K562 (cell line): Measurements from ENCODE around the gene CSTA. TPM values are rescaled to one million over a fixed set of nuclear protein-coding genes. Genes with fewer than 3 reads are reported as not detected.

Experiments used
- ATAC-seq: fragments of 200-7000 bp; cut with Tn5 transposase; 3 replicates; pipeline ENCODE4 v1.9.1; 2020; ENCODE audit warnings: moderate library complexity
- BruUV-seq: library from RNA; stranded (reverse); fragments of 400-500 nt; replicated peaks from 2 replicates; lab custom pipeline; 2021; lab: Mats Ljungman, UMichigan
- CTCF ChIA-PET: fragments of 300-600 bp; formaldehyde crosslinking; extraction: SDS; loops from one replicate; lab custom pipeline; 2021; ENCODE audit warnings: low intra/inter-chr PET ratio; lab: Yijun Ruan, JAX
- POLR2A ChIA-PET: fragments of 300-600, 350-650 bp; sonication (Branson Sonifier 250); formaldehyde crosslinking; extraction: SDS; loops from one replicate; lab custom pipeline; 2021; ENCODE audit warnings: antibody characterized with exemption, inconsistent platforms; lab: Yijun Ruan, JAX
- DNase-seq, 4 experiments: peaks; one replicate each; pipeline versions ENCODE4 v3.0.0 to v3.0.0-alpha.2; 2011 to 2018; ENCODE audit warnings: low spot score in 3 of 4, mixed read lengths in 3 of 4; ENCODE audit errors: extremely low read depth in 1 of 4
- FAIRE-seq: peaks from 2 replicates; lab custom pipeline; 2011; peaks lifted over from hg19 to GRCh38; lab: Jason Lieb, UNC
- H2AFZ ChIP-seq: 2 replicates; pipeline ENCODE4 v1.6.0; 2011; ENCODE audit warnings: low read depth, low read length, control low read depth, inconsistent platforms
- H3K27ac ChIP-seq: fragments of 200-600 bp; 3 replicates; pipeline ENCODE4 v1.8.0; 2011; ENCODE audit warnings: low read depth, mild to moderate bottlenecking, control low read depth, inconsistent platforms, low read length, moderate library complexity, mixed read lengths; ENCODE audit errors: extremely low read depth
- H3K27me3 ChIP-seq, 2 experiments: fragments of 300-600 bp in 1 of 2; 2 replicates in 1 of 2; 3 replicates in 1 of 2; pipeline versions ENCODE4 v1.6.0 to v1.8.0; 2011; ENCODE audit warnings: inconsistent platforms in 2 of 2, low read length in 2 of 2, mild to moderate bottlenecking in 1 of 2, mixed read lengths in 1 of 2, moderate library complexity in 1 of 2; ENCODE audit not compliant: control insufficient read depth in 2 of 2, insufficient read depth in 2 of 2
- H3K36me3 ChIP-seq: fragments of 300-600 bp; 3 replicates; pipeline ENCODE4 v1.8.0; 2011; ENCODE audit warnings: mild to moderate bottlenecking, low read length, inconsistent platforms; ENCODE audit not compliant: control insufficient read depth, insufficient read depth
- H3K4me1 ChIP-seq, 2 experiments: fragments of 200-600 bp in 1 of 2; replicated peaks in 1 of 2; 2 replicates in 1 of 2; 3 replicates in 1 of 2; pipeline versions ENCODE4 v1.5.1 to v1.8.0; 2011; ENCODE audit warnings: inconsistent platforms in 2 of 2, low read length in 2 of 2, mild to moderate bottlenecking in 1 of 2, mixed read lengths in 1 of 2, moderate library complexity in 1 of 2; ENCODE audit not compliant: control insufficient read depth in 2 of 2, insufficient read depth in 2 of 2
- H3K4me2 ChIP-seq: 2 replicates; pipeline ENCODE4 v1.6.1; 2011; ENCODE audit warnings: low read length, control low read depth, inconsistent platforms, mixed read lengths; ENCODE audit not compliant: insufficient read depth
- H3K4me3 ChIP-seq: fragments of 200-600 bp; sonication (generic), shearing (Covaris generic); 2 replicates; pipeline ENCODE4 v1.5.1; 2016; ENCODE audit warnings: control low read depth, inconsistent platforms
- H3K79me2 ChIP-seq: fragments of 200-600 bp; 3 replicates; pipeline ENCODE4 v1.8.0; 2011; ENCODE audit warnings: low read length, inconsistent platforms; ENCODE audit not compliant: control insufficient read depth, insufficient read depth
- H3K9ac ChIP-seq, 2 experiments: 2 replicates each; pipeline versions ENCODE4 v1.6.0 to v1.6.1; 2011; ENCODE audit warnings: low read depth in 2 of 2, low read length in 2 of 2, control low read depth in 1 of 2, inconsistent platforms in 1 of 2, mild to moderate bottlenecking in 1 of 2, mixed read lengths in 1 of 2; ENCODE audit not compliant: insufficient read depth in 1 of 2
- H3K9me1 ChIP-seq: one replicate; pipeline ENCODE4 v1.6.0; 2011; ENCODE audit warnings: inconsistent platforms, mild to moderate bottlenecking, low read length, moderate library complexity; ENCODE audit not compliant: control insufficient read depth, insufficient read depth
- H3K9me3 ChIP-seq: replicated peaks from 2 replicates; pipeline ENCODE4 v1.5.1; 2011; ENCODE audit warnings: low read depth, low read length, inconsistent platforms; ENCODE audit not compliant: control insufficient read depth, insufficient read depth
- H4K20me1 ChIP-seq: replicated peaks from 2 replicates; pipeline ENCODE4 v1.6.1; 2011; ENCODE audit warnings: low read length, inconsistent platforms, mixed read lengths; ENCODE audit not compliant: control insufficient read depth, insufficient read depth
- E2F8 ChIP-seq: fragments of 450-650 bp; IDR thresholded peaks from 2 replicates; pipeline ENCODE4 v1.7.1; 2018; ENCODE audit warnings: mild to moderate bottlenecking, low read depth; ENCODE audit not compliant: partially characterized antibody
- GTF2E2 ChIP-seq: fragments of 200-800 bp; sonication (Bioruptor generic); IDR thresholded peaks from 2 replicates; pipeline ENCODE4 v1.6.1; 2016; ENCODE audit warnings: missing genetic modification characterization, missing compliant biosample characterization
- MXI1 ChIP-seq: IDR thresholded peaks from 2 replicates; pipeline ENCODE4 v1.6.1; 2011; ENCODE audit warnings: low read depth, mild to moderate bottlenecking, improper control_type of control experiment, low read length
- SRSF9 ChIP-seq: fragments of 200-400 bp; formaldehyde crosslinking; IDR thresholded peaks from 2 replicates; pipeline ENCODE4 v1.6.1; 2017; ENCODE audit warnings: low read depth, low read length, borderline replicate concordance
- TEAD2 ChIP-seq: fragments of 450-650 bp; IDR thresholded peaks from 2 replicates; pipeline ENCODE4 v1.6.1; 2016; ENCODE audit warnings: missing genetic modification characterization, control low read depth, missing compliant biosample characterization
- THRAP3 ChIP-seq: fragments of 450-650 bp; IDR thresholded peaks from 2 replicates; pipeline ENCODE4 v1.6.1; 2016; ENCODE audit warnings: mild to moderate bottlenecking, inconsistent platforms, borderline replicate concordance
- ZNF23 ChIP-seq: fragments of 250-450 bp; sonication (Bioruptor Pico); IDR thresholded peaks from 2 replicates; pipeline ENCODE4 v1.4.0; 2020; ENCODE audit warnings: mild to moderate bottlenecking
- ZZZ3 ChIP-seq: fragments of 450-650 bp; IDR thresholded peaks from 2 replicates; pipeline ENCODE4 v1.6.1; 2016; ENCODE audit warnings: antibody characterized with exemption, mild to moderate bottlenecking, moderate library complexity
- WGBS: fragments of 100-300 bp; shearing (Covaris generic); methylation state at CpG from one replicate; pipeline ENCODE4 v1.1.6; 2016; ENCODE audit warnings: low coverage, mixed read lengths; ENCODE audit not compliant: insufficient coverage; ENCODE audit errors: missing lambda C conversion rate; 5-methylcytosine and 5-hydroxymethylcytosine counted together
- in situ Hi-C: fragments of 300-500 bp; cut with MboI; formaldehyde crosslinking; loops from 4 replicates; pipeline ENCODE4 v1.15.0; 2018; ENCODE audit warnings: inconsistent platforms, mixed read lengths
- intact Hi-C: fragments of 100-400 bp; cut with micrococcal nuclease; formaldehyde crosslinking; loops from 2 replicates; pipeline ENCODE4 v1.14.2; 2022
- polyA plus RNA-seq, 8 experiments: library from polyadenylated mRNA; depleted of rRNA in 4 of 8; stranded (reverse) in 5 of 8; unstranded in 3 of 8; fragments of >200 nt; fragmentation: Nextera tagmentation in 2 of 8; fragmentation: Illumina TruSeq in 1 of 8; extraction: Ambion mirVana in 2 of 8; extraction: Trizol in 1 of 8; gene quantifications; 2 replicates each; pipeline versions ENCODE4 v1.2.1 to v1.2.3, GENCODE V29; 2011 to 2014; ENCODE audit warnings: inconsistent platforms in 1 of 8, missing spikeins in 1 of 8
- total RNA-seq, 7 experiments: library from RNA; depleted of rRNA in 6 of 7; stranded (reverse); fragments of >200 nt in 6 of 7; fragmentation: Illumina TruSeq in 2 of 7; extraction: Trizol in 2 of 7; gene quantifications; 2 replicates each; pipeline versions ENCODE4 v1.2.1 to v1.2.3, GENCODE V29; 2011 to 2021; ENCODE audit warnings: low replicate concordance in 1 of 7
- TF ChIP-seq, protein P1 (sequence below): fragments of 250-450 bp; sonication (Bioruptor Pico); IDR thresholded peaks from 2 replicates; pipeline ENCODE4 v1.6.1; 2021; ENCODE audit warnings: mild to moderate bottlenecking
- TF ChIP-seq, protein P2 (sequence below): sonication (generic); formaldehyde crosslinking; IDR thresholded peaks from 2 replicates; pipeline ENCODE4 v1.8.0; 2023; ENCODE audit warnings: mild to moderate bottlenecking, missing genetic modification reagents
- TF ChIP-seq, protein P3 (sequence below): fragments of 250-450 bp; sonication (Bioruptor Pico); IDR thresholded peaks from 2 replicates; pipeline ENCODE4 v1.8.0; 2022; ENCODE audit warnings: moderate library complexity, mild to moderate bottlenecking, inconsistent platforms

Gene CSTA
- total and polyA plus RNA-seq, 9 of the 15 experiments (the other 6 are each of a cell fraction or from before 2014, with no cell fraction given) = 0.11 to 3.1 (median 1.1) TPM

GRCh38 chr3:122294359-122294758, 30.7 kb upstream of the CSTA start (continued):
- TF ChIP-seq, protein P1, sequence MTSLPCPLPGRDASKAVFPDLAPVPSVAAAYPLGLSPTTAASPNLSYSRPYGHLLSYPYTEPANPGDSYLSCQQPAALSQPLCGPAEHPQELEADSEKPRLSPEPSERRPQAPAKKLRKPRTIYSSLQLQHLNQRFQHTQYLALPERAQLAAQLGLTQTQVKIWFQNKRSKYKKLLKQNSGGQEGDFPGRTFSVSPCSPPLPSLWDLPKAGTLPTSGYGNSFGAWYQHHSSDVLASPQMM (CRISPR knock-in tag) = no peak
- no peak for TF ChIP-seq ZNF23 (CRISPR knock-in tag)
- TF ChIP-seq, protein P2, sequence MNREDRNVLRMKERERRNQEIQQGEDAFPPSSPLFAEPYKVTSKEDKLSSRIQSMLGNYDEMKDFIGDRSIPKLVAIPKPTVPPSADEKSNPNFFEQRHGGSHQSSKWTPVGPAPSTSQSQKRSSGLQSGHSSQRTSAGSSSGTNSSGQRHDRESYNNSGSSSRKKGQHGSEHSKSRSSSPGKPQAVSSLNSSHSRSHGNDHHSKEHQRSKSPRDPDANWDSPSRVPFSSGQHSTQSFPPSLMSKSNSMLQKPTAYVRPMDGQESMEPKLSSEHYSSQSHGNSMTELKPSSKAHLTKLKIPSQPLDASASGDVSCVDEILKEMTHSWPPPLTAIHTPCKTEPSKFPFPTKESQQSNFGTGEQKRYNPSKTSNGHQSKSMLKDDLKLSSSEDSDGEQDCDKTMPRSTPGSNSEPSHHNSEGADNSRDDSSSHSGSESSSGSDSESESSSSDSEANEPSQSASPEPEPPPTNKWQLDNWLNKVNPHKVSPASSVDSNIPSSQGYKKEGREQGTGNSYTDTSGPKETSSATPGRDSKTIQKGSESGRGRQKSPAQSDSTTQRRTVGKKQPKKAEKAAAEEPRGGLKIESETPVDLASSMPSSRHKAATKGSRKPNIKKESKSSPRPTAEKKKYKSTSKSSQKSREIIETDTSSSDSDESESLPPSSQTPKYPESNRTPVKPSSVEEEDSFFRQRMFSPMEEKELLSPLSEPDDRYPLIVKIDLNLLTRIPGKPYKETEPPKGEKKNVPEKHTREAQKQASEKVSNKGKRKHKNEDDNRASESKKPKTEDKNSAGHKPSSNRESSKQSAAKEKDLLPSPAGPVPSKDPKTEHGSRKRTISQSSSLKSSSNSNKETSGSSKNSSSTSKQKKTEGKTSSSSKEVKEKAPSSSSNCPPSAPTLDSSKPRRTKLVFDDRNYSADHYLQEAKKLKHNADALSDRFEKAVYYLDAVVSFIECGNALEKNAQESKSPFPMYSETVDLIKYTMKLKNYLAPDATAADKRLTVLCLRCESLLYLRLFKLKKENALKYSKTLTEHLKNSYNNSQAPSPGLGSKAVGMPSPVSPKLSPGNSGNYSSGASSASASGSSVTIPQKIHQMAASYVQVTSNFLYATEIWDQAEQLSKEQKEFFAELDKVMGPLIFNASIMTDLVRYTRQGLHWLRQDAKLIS (CRISPR knock-in tag) = no peak

DNA sequence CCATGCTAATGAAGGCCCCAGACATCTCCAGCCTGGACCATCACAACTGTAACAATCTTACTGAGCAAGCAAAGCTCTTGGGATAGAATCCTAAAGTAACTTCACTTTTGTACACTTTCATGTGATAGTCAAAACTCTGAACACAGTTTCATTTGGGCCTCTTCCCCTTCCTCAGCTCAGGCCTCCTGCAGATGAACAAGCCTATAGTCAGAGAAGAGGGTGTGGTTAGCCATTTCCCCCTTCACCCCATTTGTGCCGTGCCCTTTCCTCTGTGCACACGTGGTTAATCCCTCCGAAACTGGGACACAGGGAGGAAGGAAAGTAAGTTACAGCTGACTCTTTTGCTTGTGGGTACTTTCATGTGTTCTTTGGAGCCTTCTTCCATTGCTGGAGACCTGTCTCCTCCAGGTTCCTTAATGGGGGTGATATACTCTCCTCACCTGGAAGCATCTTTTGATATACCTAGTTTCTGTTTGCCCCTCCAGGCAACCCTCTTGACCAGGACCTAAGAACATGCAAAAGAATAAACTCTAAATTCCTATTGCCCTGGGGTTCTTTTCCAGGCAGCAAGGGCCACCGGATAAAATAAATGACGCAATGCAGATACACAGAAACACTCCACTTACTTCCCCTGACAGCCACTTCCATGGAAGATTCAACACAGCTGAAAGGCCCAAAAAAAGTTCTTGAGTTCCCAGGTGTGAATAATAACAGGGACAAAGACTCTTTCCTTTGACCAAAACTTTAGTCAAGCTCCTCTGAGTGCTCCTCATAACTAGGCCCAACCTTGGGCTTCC, 29.6 kb upstream of the CSTA start:
- Histone ChIP-seq H3K4me2 (no peak overlapping the region), H3K79me2 (no peaks in the 10 kb centered on the region), H3K4me3 (no peak overlapping the region), H3K9me1 (no peaks in the 10 kb centered on the region), H3K4me1 (no peaks in the 10 kb centered on the region), H3K36me3 (no peaks in the 10 kb centered on the region), H4K20me1 (no peaks in the 10 kb centered on the region), H2AFZ (no peak overlapping the region), H3K27ac (no peak overlapping the region; the same call in 2 of the 3 replicates), H3K9ac (no peak overlapping the region), H3K9me3 (no peaks in the 10 kb centered on the region), H3K27me3 (no peaks in the 10 kb centered on the region; a peak in 1 of 5 replicates)
- DNase-seq = no peak
- POLR2A ChIA-PET = no interaction called here
- BruUV-seq = no TSS peak
- 16% methylated on average over 5 of the region's 5 CpGs for WGBS
- no peak for FAIRE-seq
- CTCF ChIA-PET = no interaction called here
- intact Hi-C loops = no loop called here
- no peak for ATAC-seq
- in situ Hi-C loops = no loop called here
- no peak for TF ChIP-seq THRAP3
- TF ChIP-seq, protein P3, sequence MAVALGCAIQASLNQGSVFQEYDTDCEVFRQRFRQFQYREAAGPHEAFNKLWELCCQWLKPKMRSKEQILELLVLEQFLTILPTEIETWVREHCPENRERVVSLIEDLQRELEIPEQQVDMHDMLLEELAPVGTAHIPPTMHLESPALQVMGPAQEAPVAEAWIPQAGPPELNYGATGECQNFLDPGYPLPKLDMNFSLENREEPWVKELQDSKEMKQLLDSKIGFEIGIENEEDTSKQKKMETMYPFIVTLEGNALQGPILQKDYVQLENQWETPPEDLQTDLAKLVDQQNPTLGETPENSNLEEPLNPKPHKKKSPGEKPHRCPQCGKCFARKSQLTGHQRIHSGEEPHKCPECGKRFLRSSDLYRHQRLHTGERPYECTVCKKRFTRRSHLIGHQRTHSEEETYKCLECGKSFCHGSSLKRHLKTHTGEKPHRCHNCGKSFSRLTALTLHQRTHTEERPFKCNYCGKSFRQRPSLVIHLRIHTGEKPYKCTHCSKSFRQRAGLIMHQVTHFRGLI (CRISPR knock-in tag) = no peak
- TF ChIP-seq ZZZ3 = no peak
- no peak for TF ChIP-seq MXI1
- no peak for TF ChIP-seq TEAD2 (tag)
- TF ChIP-seq E2F8 = no peak
- no peak for TF ChIP-seq GTF2E2 (tag)
- no peak for TF ChIP-seq SRSF9
